ENCODE results near the gene SP9.
A peak's percentile ranks its signal among the peaks of the same experiment; 100 is the strongest.

SP9 gene

GRCh38 chr2:174334278-174334715 lies 457 bp upstream of the SP9 start:
- Histone ChIP-seq H3K4me1 (ENCODE audit: insufficient read depth, low read length) (peaks cover 40% of the 10 kb centered on the region; the same call in 1 of the 2 replicates), H3K9ac (ENCODE audit: low read depth, low read length) (no peak overlapping the region), H3K9me3 (ENCODE audit: insufficient read depth, low read depth, low read length) (no peaks in the 10 kb centered on the region), H3K36me3 (ENCODE audit: insufficient read depth, low read depth, low read length) (no peaks in the 10 kb centered on the region), H3K27ac (ENCODE audit: low read length) (no peak overlapping the region), H3K4me3 (ENCODE audit: low read length) (peak overlapping the region; percentile 44; the same call in 1 of the 2 replicates), H3K27me3 (ENCODE audit: insufficient read depth, low read length) (peaks cover 100% of the 10 kb centered on the region)

- no peaks in the 10 kb centered on the region for H3K9me3 ChIP-seq (ENCODE audit: insufficient read depth, low read depth, low read length)
- H3K4me3 ChIP-seq (ENCODE audit: low read length): peak overlapping the region; percentile 59
- no peak overlapping the region for H3K27ac ChIP-seq (ENCODE audit: low read length)
- H3K9ac ChIP-seq (ENCODE audit: low read depth, low read length): peak overlapping the region; percentile 0; the same call in 1 of the 2 replicates
- H3K36me3 ChIP-seq (ENCODE audit: insufficient read depth, low read depth, low read length): no peaks in the 10 kb centered on the region
- H3K4me1 ChIP-seq (ENCODE audit: insufficient read depth, low read length): peaks cover 46% of the 10 kb centered on the region; the same call in 1 of the 2 replicates
- peaks cover 100% of the 10 kb centered on the region for H3K27me3 ChIP-seq (ENCODE audit: insufficient read depth, low read length)
Measured at GRCh38 chr2:174335254-174335987, 667 bp downstream of the SP9 start.

DNA sequence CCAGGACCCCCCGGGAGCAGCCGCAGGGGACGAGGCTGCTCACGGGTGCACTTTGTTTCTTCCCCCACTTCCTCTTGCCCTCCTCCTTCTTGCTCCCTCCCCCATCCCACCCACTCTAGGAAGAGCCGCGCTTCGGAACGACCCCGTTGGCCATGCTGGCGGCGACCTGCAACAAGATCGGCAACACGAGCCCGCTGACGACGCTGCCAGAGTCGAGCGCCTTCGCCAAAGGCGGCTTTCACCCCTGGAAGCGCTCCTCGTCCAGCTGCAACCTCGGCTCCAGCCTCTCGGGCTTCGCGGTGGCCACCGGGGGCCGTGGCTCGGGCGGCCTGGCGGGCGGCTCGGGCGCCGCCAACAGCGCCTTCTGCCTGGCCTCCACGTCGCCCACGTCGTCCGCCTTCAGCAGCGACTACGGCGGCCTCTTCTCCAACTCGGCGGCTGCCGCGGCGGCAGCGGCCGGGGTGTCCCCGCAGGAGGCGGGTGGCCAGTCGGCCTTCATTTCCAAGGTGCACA lies 1.3 kb downstream of the SP9 start:
- H3K9me3 ChIP-seq (ENCODE audit: insufficient read depth, low read depth, low read length): no peaks in the 10 kb centered on the region
- no peak overlapping the region for H3K27ac ChIP-seq (ENCODE audit: low read length)
- peaks cover 46% of the 10 kb centered on the region; the same call in 1 of the 2 replicates for H3K4me1 ChIP-seq (ENCODE audit: insufficient read depth, low read length)
- H3K36me3 ChIP-seq (ENCODE audit: insufficient read depth, low read depth, low read length): no peaks in the 10 kb centered on the region
- no peak overlapping the region; the same call in 1 of the 2 replicates for H3K9ac ChIP-seq (ENCODE audit: low read depth, low read length)
- peaks cover 100% of the 10 kb centered on the region for H3K27me3 ChIP-seq (ENCODE audit: insufficient read depth, low read length)
- peak overlapping the region; percentile 59 for H3K4me3 ChIP-seq (ENCODE audit: low read length)

DNA sequence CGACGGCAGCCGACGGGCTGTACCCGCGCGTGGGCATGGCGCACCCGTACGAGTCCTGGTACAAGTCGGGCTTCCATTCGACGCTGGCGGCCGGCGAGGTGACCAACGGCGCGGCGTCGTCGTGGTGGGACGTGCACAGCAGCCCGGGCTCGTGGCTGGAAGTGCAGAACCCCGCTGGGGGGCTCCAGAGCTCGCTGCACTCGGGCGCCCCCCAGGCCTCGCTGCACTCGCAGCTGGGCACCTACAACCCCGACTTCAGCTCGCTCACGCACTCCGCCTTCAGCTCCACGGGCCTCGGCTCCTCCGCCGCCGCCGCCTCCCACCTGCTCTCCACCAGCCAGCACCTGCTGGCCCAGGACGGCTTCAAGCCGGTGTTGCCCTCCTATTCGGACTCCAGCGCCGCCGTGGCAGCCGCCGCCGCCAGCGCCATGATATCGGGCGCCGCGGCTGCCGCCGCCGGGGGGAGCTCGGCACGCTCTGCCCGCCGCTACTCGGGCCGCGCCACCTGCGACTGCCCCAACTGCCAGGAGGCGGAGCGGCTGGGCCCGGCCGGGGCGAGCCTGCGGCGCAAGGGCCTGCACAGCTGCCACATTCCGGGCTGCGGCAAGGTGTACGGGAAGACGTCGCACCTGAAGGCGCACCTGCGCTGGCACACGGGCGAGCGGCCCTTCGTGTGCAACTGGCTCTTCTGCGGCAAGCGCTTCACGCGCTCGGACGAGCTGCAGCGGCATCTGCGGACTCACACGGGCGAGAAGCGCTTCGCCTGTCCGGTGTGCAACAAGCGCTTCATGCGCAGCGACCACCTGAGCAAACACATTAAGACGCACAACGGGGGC lies 2.0 kb downstream of the SP9 start:
- Histone ChIP-seq H3K4me3 (ENCODE audit: low read length) (peak overlapping the region; percentile 59), H3K36me3 (ENCODE audit: insufficient read depth, low read depth, low read length) (no peaks in the 10 kb centered on the region), H3K9ac (ENCODE audit: low read depth, low read length) (no peak overlapping the region), H3K4me1 (ENCODE audit: insufficient read depth, low read length) (peaks cover 41% of the 10 kb centered on the region; the same call in 1 of the 2 replicates), H3K9me3 (ENCODE audit: insufficient read depth, low read depth, low read length) (no peaks in the 10 kb centered on the region), H3K27me3 (ENCODE audit: insufficient read depth, low read length) (peaks cover 100% of the 10 kb centered on the region), H3K27ac (ENCODE audit: low read length) (no peak overlapping the region)

GRCh38 chr2:174337337-174338146 lies 2.8 kb downstream of the SP9 start:
- Histone ChIP-seq H3K4me3 (ENCODE audit: low read length) (peak overlapping the region; percentile 59), H3K27me3 (ENCODE audit: insufficient read depth, low read length) (peaks cover 100% of the 10 kb centered on the region), H3K4me1 (ENCODE audit: insufficient read depth, low read length) (peaks cover 33% of the 10 kb centered on the region; the same call in 1 of the 2 replicates), H3K9ac (ENCODE audit: low read depth, low read length) (no peak overlapping the region), H3K9me3 (ENCODE audit: insufficient read depth, low read depth, low read length) (no peaks in the 10 kb centered on the region), H3K36me3 (ENCODE audit: insufficient read depth, low read depth, low read length) (no peaks in the 10 kb centered on the region), H3K27ac (ENCODE audit: low read length) (no peak overlapping the region)

DNA sequence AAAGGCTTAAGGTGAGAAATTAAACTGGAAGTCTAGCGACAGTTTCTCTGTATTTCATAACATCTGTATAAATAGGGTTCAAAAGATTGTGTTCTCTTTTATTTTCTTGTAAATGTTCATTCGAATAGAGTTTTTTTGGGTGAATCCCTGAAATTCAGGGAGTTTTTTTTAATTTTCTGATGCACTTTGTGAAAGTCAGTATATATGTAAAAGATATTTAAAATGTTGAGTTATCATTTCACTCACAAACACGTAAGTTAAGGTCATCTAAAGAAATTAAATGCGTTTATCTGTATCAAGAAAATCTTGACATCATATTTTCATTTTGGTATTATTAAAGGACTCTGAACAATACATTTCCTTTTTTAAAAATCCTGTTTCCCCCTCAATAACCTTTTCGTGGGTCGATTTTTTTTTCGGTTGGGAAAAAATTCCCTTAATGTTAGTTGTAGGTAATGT lies 3.4 kb downstream of the SP9 start:
- peak overlapping the region; percentile 58; the same call in 1 of the 2 replicates for H3K4me3 ChIP-seq (ENCODE audit: low read length)
- H3K36me3 ChIP-seq (ENCODE audit: insufficient read depth, low read depth, low read length): no peaks in the 10 kb centered on the region
- H3K9me3 ChIP-seq (ENCODE audit: insufficient read depth, low read depth, low read length): no peaks in the 10 kb centered on the region
- peaks cover 32% of the 10 kb centered on the region; the same call in 1 of the 2 replicates for H3K4me1 ChIP-seq (ENCODE audit: insufficient read depth, low read length)
- no peak overlapping the region for H3K27ac ChIP-seq (ENCODE audit: low read length)
- H3K9ac ChIP-seq (ENCODE audit: low read depth, low read length): no peak overlapping the region
- H3K27me3 ChIP-seq (ENCODE audit: insufficient read depth, low read length): peaks cover 100% of the 10 kb centered on the region

DNA sequence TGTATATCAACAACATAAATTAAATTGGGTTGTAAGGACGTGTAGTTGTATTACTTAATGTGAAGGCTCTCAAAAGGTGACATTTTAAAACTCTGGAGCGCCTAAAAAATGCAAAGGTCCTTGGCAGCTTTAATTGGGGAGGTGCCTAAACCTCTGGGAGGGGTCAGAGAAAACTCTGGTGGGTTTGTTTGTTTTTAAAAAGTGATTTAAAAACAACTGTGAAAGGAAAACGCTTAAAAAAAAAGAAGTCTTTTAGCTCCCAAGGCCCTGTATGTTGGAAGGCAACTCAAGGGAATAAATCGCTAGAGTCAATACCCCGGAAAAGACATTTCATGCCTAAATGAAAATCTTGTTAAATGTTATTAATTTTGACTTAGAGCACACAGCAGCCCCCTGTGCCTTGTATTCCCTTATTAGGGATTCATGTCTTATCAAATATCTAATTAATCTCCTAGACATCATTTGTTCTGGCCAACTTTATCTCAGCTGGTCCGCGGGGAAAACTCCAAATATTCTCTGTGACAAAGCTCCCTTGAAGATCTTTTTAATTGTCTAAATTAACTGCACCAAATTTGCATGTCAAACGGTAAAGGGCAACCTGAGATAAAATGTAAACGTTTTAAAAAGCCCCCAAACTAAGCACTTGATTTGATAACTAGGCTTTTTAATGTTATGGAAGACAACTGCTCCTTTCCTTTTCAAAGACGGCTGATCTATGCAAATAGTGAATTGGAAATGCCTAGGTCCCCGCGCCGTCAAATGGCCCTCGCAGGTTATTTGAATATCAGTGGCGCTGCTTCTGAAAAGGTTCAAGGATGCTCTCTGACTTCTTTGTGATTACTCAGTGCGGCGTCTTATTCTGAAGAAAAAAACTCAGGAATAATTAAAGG lies 4.2 kb downstream of the SP9 start:
- peak overlapping the region; percentile 61; the same call in 1 of the 2 replicates for H3K4me3 ChIP-seq (ENCODE audit: low read length)
- H3K9ac ChIP-seq (ENCODE audit: low read depth, low read length): no peak overlapping the region
- peaks cover 100% of the 10 kb centered on the region for H3K27me3 ChIP-seq (ENCODE audit: insufficient read depth, low read length)
- H3K27ac ChIP-seq (ENCODE audit: low read length): no peak overlapping the region
- H3K9me3 ChIP-seq (ENCODE audit: insufficient read depth, low read depth, low read length): no peaks in the 10 kb centered on the region
- H3K4me1 ChIP-seq (ENCODE audit: insufficient read depth, low read length): peaks cover 31% of the 10 kb centered on the region; the same call in 1 of the 2 replicates
- no peaks in the 10 kb centered on the region for H3K36me3 ChIP-seq (ENCODE audit: insufficient read depth, low read depth, low read length)

GRCh38 chr2:174339561-174340399 lies 5.0 kb downstream of the SP9 start:
- Histone ChIP-seq H3K27me3 (ENCODE audit: insufficient read depth, low read length) (peaks cover 100% of the 10 kb centered on the region), H3K9ac (ENCODE audit: low read depth, low read length) (no peak overlapping the region), H3K4me3 (ENCODE audit: low read length) (peak overlapping the region; percentile 61), H3K27ac (ENCODE audit: low read length) (no peak overlapping the region), H3K4me1 (ENCODE audit: insufficient read depth, low read length) (peaks cover 33% of the 10 kb centered on the region; the same call in 1 of the 2 replicates), H3K36me3 (ENCODE audit: insufficient read depth, low read depth, low read length) (no peaks in the 10 kb centered on the region), H3K9me3 (ENCODE audit: insufficient read depth, low read depth, low read length) (no peaks in the 10 kb centered on the region)

GRCh38 chr2:174340400-174341292 lies 5.9 kb downstream of the SP9 start:
- peaks cover 100% of the 10 kb centered on the region for H3K27me3 ChIP-seq (ENCODE audit: insufficient read depth, low read length)
- H3K4me1 ChIP-seq (ENCODE audit: insufficient read depth, low read length): peaks cover 29% of the 10 kb centered on the region; the same call in 1 of the 2 replicates
- H3K9ac ChIP-seq (ENCODE audit: low read depth, low read length): no peak overlapping the region
- no peaks in the 10 kb centered on the region for H3K36me3 ChIP-seq (ENCODE audit: insufficient read depth, low read depth, low read length)
- H3K9me3 ChIP-seq (ENCODE audit: insufficient read depth, low read depth, low read length): no peaks in the 10 kb centered on the region
- H3K27ac ChIP-seq (ENCODE audit: low read length): no peak overlapping the region
- H3K4me3 ChIP-seq (ENCODE audit: low read length): peak overlapping the region; percentile 61; the same call in 1 of the 2 replicates

Data from iPS-20b (cell line).